Erythroblast (primary cell): ENCODE data around the gene LEMD1.
"Not testable (repeated sequence)": the region's sequence is repeated elsewhere in the genome, so short reads cannot be mapped to it uniquely, and the experiment has no call there.

Source experiments
- DNase-seq, 2 experiments: peaks; one replicate each; lab custom pipeline; 2025; lab: John Stamatoyannopoulos, UW
- GATA1 ChIP-seq: IDR thresholded peaks from 2 replicates; pipeline ENCODE4 v1.6.1; 2011; ENCODE audit warnings: low read depth, mild to moderate bottlenecking, control low read depth, low read length, moderate library complexity
- POLR2A ChIP-seq: IDR thresholded peaks from 2 replicates; pipeline ENCODE4 v1.6.1; 2011; ENCODE audit warnings: mild to moderate bottlenecking, low read length

LEMD1 gene

DNA sequence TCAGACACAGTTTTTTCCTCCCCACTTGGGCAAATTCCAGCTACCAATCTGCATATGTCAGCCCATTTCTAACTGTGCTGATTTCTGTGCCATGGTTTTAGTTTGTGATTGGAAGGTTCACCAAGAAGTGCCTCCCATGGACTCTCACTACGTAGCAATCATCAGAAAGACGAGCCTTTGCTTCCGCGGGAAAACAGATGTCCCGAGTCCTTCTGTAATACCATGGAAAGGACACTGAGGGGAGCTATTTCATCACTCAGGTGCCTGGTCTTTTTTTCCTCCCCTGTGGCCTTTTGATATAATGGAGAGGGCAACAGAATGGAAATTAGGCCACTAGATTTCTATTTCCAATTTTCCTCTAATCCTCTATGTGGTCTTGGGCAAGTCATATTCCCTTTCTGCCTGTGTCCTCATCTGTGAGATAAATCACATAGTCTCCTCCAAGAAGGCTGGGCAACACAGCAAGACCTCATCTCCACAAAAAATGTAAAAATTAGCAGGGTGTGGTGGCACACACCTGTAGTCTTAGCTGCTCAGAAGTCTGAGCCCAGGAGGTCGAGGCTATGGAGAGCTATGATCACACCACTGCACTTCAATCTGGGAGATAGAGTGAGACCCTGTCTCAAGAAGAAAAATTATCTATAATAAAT lies 24.8 kb downstream of the LEMD1 start:
- DNase-seq, result peak; percentile 15 to 22
- TF ChIP-seq POLR2A, result no peak
- no peak for TF ChIP-seq GATA1

- TF ChIP-seq POLR2A (no peak), GATA1 (no peak)
Measured at GRCh38 chr1:205395616-205396015, 26.2 kb downstream of the LEMD1 start.

DNA sequence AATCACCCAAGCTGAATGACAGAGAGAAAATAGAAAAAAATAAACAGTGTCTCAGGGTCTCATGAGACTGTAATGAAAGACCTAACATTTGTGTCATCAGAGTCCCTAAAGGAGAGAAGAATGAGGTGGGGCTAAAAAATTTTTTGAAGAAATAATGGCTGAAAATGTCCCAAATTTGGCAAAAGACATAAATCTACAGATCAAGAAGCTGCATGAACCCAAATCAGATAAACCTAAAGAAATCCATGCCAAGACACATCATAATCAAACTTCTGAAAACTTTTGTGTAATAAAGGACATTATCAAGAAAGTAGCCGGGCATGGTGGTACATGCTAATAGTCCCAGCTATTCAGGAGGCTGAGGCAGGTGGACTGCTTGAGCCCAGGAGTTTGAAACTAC lies 29.2 kb downstream of the LEMD1 start:
- DNase-seq, result no peak
- no peak for TF ChIP-seq GATA1
- TF ChIP-seq POLR2A, result no peak

More at GRCh38 chr1:205395616-205396015, 26.2 kb downstream of the LEMD1 start:
- DNase-seq, result no peak

- no peak for DNase-seq
- no peak for TF ChIP-seq POLR2A
- no peak for TF ChIP-seq GATA1
Measured at GRCh38 chr1:205391386-205391785, 30.5 kb downstream of the LEMD1 start.

DNA sequence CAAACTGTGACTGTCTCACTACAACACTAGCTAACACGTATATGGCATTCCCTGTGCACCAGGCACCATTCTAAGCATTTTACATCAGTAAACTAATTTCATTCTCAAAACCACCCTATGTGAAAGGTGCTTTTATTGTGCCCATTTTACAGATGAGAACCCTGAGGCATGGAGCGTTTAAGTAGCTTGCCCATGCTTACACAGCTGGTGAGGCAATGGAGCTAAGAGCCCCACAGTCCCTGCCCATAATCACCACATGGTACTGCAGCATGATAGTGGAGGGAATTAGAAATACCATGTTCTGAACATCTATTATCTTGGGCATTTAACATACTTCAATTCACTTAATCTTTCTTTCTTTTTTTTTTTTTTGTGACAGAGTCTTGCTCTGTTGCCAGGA lies 34.0 kb downstream of the LEMD1 start:
- TF ChIP-seq POLR2A (no peak), GATA1 (no peak)
- DNase-seq, result no peak

GRCh38 chr1:205382990-205383389 lies 38.9 kb downstream of the LEMD1 start:
- not testable (repeated sequence) for DNase-seq

DNA sequence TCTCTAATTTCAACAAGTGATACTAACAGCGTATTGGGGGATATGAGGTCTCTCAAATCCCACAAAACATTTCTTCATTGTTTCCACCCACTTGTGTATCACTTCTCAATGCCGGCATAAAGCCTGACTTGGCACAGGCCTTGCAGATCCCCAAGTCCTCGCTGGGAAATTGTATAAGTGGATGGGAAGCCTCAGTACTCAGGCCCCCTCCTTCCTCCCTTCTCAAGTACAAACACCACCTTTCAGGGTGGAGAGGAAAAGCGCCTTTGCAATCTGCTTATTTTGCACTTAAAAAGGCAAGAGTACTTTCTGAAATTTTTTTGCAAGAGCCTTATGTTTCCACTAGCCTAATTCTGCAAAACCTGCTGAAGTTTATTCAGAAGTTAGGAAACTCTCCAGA lies 39.3 kb downstream of the LEMD1 start:
- TF ChIP-seq POLR2A (no peak), GATA1 (no peak)
- DNase-seq, result no peak

DNA sequence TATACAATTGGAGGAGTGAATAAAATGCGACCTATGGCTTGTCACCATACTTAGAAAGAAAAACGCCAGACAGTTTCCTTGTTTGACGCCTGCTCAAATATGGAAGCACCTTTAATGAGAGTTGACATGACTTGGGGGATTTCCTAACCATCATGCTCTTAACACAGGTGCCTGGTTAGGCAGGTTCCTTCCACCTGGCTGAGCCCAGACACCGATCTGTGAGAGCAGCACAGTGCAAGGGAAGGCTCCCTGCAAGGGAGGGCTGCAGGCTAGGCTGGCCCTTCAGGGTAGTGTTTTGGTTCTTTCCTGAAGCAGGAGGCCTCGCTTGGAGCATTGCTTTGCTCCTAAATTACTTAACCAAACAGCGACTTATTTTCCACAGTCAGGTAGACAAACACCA lies 40.6 kb downstream of the LEMD1 start:
- no peak for TF ChIP-seq GATA1
- TF ChIP-seq POLR2A, result no peak
- DNase-seq, result no peak

DNA sequence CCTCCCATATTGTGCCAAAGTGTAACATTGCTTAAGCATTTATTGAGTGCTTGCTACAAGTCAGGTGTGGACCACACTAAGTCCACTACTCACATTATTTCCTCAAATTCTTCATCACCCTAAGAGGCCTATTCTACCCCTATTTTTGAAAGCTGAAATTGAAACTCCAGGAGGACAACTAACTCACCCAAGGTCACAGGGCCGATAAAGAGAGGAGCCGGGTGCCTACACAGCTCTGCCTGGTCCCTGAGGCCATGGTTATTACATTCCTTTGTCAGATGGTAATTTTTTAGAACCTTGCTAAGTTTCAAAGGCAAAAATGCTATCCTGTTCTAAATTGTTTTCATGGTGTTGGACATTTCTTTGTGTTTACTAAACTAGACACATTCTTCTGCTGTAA lies 41.0 kb downstream of the LEMD1 start:
- DNase-seq, result no peak
- TF ChIP-seq POLR2A, result no peak
- no peak for TF ChIP-seq GATA1

- TF ChIP-seq GATA1 (no peak), POLR2A (no peak)
- no peak for DNase-seq
Measured at GRCh38 chr1:205379056-205379455, 42.8 kb downstream of the LEMD1 start.

DNA sequence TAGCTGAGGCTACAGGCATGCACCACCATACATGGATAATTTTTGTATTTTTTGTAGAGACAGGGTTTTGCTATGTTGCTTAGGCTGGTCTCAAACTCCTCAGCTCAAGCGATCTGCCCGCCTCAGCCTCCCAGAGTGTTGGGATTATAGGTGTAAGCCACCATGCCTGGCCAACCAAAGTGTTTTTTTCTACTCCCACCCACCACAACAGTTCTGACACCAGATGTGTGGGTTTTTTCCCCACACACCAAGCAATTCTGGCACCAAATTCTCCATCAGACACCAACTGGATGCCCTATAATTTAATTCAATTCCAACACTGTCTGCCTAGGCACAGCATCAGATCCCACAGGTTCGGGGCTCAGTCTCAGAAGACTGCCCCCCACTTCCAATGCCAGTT lies 44.5 kb downstream of the LEMD1 start:
- no peak for TF ChIP-seq POLR2A
- TF ChIP-seq GATA1, result no peak
- no peak for DNase-seq

DNA sequence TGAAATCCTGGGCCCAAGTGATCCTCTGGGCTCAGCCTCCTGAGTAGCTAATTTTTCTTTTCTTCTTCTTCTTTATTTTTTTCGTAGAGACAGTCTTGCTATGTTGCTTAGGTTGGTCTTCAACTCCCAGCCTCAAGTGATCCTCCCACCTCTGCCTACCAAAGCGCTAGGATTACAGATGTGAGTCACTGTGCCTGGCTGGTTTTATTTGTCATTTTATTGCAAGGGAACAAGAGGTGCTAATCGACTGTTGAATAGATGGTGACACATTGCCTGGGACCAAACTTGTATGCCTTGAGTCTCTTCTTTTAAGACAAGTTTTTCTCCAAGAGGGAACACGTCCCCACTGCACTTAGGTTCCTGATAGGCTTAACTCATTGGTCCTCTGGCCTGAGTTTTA lies 45.1 kb downstream of the LEMD1 start:
- TF ChIP-seq GATA1 (no peak), POLR2A (no peak)
- DNase-seq, result no peak

GRCh38 chr1:205375835-205376545 lies 45.9 kb downstream of the LEMD1 start:
- TF ChIP-seq POLR2A (no peak), GATA1 (no peak)
- DNase-seq, result no peak

- no peak for TF ChIP-seq POLR2A
- no peak for TF ChIP-seq GATA1
- DNase-seq, result no peak
Measured at GRCh38 chr1:205374210-205375078, 47.4 kb downstream of the LEMD1 start.
